Iris pigment epithelial cell (primary cell): Measurements from ENCODE around the gene MARVELD1.

ENCODE experiments used
- DNase-seq: peaks from one replicate; pipeline ENCODE4 v3.0.0-alpha.2; 2011; ENCODE audit warnings: low read depth

MARVELD1 gene

DNA sequence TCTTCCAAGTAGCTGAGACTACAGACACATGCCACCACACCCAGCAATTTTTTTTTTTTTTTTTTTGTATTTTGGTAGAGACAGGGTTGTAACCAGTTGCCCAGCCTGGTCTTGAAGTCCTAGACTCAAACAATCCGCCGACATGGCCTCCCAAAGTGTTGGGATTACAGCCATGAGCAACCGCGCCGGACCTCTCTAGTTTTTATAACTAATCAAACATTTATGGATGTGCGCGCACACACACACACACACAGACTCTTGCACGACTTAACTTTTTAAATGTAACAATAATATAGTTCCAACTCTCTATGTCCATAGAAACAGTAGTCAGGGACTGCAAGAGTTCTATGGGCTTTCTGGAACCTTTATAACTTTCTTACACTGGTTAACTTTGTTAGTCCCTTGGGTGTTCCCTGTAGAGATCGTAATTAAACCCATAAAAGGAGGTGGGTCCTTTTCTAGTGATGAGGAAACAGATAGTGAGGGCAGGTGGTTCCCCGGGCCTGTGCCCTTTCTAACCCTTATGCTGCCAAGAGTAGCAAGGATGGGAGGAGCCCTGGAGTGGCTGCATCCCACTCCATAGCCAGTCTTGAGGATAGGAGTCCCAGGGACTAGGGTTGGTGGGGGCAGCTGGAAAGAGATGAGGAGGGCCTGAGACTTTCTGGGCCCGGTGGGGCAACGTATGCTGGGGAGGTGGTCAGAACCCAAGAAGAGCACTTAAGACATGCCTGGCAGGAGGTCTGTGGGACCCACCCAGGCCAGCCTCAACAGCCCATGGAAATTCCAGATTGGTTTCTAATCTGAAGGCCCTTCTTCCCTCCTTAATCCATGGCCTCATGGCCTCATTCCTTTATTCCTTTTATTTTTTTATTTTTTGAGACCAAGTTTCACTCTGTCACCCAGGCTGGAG is 8.6 kb downstream of the MARVELD1 start:
- no peak for DNase-seq

GRCh38 chr10:97723001-97723400 is 9.5 kb downstream of the MARVELD1 start:
- DNase-seq = no peak

- DNase-seq = peak; percentile 69
These were observed 10.9 kb downstream of the MARVELD1 start for GRCh38 chr10:97724341-97724941.

- peak; percentile 86 for DNase-seq
These were observed 13.2 kb downstream of the MARVELD1 start for GRCh38 chr10:97726636-97727178.

- no peak for DNase-seq
These were observed 15.5 kb downstream of the MARVELD1 start for GRCh38 chr10:97729014-97729413.

DNA sequence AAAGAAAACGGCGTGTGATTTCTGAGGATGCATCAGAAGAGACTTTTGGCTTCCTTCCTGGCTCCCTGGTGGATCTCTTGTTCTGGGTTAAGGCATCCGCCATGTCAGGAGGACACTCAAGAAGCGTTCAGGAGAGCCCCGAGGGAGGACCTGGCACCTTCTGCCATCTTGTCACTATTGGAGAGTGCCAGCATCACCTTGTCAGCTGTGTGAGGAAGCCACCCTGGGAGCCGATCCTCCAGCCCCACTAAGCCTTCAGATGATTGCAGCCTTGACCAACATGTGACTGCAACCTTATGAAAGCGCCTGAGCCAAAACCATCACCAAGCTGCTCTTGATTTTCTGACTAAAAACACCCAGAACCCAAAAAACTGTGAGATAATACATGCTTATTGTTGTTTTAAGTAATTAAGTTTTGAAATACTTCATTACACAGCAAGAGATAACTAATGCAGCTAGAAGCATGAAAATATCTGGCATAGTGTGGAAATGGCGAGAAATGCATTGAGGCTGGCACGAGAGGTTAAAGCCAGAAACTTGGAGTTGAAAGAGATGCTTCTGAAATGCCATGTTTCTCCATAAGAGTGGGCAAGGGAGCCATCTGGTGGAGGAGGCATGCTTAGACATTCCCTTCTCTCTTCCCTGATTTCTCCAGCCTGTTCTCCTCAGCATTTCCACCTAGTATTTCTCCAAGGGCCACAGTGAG is 18.0 kb downstream of the MARVELD1 start:
- peak; percentile 66 for DNase-seq

GRCh38 chr10:97732052-97732359 is 18.5 kb downstream of the MARVELD1 start:
- no peak for DNase-seq

GRCh38 chr10:97733256-97733655 is 19.7 kb downstream of the MARVELD1 start:
- no peak for DNase-seq

GRCh38 chr10:97734021-97734420 is 20.5 kb downstream of the MARVELD1 start:
- no peak for DNase-seq

DNA sequence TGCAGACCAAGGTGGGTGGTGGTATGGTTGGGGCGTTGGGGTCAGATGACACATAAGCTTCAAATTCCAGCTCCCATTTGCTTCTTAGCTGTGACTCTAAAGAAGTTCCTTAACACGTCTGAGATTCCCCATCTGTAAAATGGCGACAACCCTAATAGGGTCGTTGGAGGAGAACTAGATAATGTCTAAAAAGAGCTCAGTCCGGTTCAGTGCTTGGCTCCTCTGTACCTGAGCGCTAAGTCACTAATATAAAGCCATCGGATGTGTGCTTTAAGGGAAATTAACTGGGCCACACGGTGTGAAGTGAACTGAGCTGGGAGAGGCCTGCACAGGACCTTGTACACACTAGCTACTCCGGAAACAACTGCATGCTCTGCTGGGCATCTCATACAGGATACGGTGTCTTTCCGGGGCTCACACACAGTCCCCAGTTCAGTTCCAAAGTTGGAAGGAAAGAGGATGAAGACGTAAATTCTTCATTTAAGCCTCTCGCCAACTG is 22.9 kb downstream of the MARVELD1 start:
- DNase-seq = no peak

DNA sequence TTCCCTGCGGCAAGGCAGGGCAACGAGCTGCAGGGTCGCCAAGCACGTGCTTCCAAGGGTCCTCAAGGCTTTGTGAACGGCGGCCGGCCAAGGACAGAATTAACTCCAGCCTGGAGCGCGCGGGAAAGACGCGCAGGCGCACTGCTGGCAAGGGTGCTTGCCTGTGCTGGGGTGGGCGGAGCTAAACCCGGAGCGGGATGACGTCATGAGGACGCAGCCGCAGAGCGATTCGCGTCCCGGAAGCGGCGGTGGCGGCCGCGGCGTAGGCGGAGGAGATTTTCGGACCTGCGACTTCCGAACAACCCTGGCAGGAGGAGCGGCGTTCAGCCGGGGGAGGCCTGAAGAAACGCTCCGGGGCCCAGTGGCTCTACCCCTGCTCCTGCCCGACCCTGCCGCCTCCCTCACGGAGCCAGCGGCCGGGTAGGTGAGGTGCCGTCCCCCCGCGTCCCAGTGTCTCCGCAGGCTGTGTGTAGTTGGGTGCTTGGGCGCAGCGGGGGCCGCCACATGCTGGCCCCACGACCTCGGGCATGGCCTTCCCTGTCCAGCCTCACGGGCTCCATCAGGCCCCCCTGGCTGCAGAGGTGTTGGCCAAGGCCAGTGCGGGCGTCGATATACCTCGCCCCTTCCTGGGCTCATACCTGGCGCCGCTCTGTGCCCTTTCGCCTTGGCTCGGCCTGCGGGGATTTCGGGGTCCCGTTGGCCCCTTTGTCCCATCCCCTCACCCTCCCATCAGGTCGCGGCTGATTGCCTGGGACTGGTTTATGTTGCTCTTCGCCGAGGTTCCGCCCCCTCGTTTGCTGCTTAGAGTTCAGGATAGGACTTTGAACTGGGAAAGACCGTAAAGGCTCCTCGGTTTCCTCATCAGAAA is 23.6 kb downstream of the MARVELD1 start, which contains the start of gene ZFYVE27:
Gene ZFYVE27 (plus strand): TSS at position 227 of the 868 bp plus-strand sequence. CDS start 1,350 bp downstream, outside the sequence.
- DNase-seq = peak; percentile 93

- DNase-seq = peak; percentile 63
These were observed 24.3 kb downstream of the MARVELD1 start for GRCh38 chr10:97737770-97738265.

DNA sequence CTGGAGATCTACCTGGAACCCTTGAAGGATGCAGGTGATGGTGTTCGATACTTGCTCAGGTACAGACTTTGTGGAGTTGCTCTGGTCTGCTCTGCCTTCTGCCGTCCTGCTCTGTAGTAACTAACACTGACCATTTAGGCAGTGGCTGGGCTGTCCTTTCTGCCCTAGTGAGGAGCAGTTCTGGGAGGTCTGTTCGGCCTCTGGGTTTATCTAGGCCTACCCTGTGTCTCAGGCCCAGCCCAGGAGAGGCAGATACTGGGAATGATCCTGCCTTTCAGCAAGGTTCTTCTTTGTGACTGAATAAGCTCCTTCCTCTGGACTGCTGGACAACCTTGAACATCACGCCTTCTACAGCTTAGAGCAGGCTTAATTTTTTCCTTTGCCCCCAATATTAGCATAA is 25.1 kb downstream of the MARVELD1 start:
- no peak for DNase-seq

DNA sequence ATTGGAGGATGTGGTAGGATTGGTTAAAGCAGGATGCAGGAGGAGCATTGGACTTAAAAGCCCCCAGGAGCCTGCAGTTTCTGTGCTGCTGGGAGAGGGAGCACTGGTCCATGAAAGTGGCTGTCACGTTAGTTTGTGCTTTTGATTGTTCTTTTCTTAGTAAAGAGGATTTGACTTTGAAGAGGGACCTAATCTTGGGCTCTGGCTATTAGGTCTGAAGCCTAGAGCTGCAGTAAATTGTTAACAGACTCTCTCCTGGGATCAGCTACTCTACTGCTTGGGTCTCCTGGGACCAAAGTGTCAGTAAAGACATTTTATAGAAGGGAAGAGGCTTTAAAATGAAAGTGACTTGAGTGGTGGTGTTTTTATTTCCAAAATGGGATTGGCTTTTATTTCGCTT is 27.1 kb downstream of the MARVELD1 start:
- DNase-seq = no peak

GRCh38 chr10:97743169-97743943 is 29.8 kb downstream of the MARVELD1 start:
- no peak for DNase-seq

GRCh38 chr10:97744405-97745035 is 31.0 kb downstream of the MARVELD1 start:
- DNase-seq = no peak

- DNase-seq = no peak
These were observed 34.0 kb downstream of the MARVELD1 start for GRCh38 chr10:97747573-97747972.

DNA sequence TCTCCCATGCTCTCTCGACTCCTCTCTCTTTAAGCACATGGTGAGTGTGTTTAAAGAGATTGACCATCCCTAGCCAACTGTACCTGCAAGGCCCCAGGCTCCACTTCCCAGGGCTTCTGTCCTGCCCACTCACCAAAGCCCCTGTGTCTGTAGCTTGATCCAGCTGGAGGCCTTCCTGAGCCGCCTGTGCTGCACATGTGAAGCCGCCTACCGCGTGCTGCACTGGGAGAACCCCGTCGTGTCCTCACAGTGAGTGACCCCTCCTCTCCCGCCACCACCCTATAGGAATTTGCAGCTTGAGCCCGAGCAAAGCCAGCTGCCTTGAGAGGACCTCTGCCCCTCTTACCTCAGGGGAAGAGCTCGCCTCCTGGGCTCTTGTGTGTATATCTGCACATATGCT is 34.6 kb downstream of the MARVELD1 start:
- no peak for DNase-seq

GRCh38 chr10:97752956-97753355 is 39.4 kb downstream of the MARVELD1 start:
- DNase-seq = no peak

- no peak for DNase-seq
These were observed 41.2 kb downstream of the MARVELD1 start for GRCh38 chr10:97754726-97755125.
